Measurements from ENCODE around the gene RAB3C.

The RAB3C gene

DNA sequence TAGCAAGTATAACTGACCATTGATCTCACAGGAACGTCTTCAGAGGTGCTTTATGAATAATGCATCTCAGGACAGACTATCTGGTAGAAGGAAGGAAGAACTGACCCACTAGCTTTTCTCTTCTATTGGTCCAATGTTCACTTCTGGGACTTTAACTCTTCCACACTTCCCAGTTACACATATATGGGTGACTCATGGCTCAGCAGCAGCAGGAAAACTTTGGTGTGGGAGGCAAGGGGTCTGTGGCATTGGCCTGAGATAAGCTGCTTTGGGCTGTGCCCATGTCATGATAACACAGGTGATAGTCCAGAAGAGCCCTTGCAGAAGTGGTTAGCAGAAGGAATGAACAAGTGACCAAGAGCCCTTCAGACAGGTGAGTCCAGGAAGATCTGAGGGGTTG lies 148.8 kb downstream of the RAB3C start:
- DNase-seq (ENCODE audit: low read depth): no peak

DNA sequence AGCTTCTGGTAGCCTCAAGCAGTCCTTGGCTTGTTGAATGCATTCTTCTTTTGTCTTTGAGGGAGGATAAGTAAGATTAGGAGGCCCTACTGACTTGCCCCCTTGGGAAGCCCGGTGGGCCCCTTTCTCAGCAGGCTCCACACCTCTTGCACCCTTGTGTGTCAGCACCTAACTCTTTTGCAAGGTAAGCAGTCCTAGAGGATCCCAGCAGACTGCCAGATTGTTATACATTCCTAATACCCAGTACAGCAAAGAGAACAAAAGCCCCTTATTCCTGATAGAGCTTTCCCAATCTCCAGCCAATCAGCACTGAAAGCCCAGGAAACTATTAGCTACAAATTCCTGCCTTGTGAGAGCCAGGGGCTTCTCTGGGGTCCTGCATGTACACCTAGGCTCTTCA lies 152.8 kb downstream of the RAB3C start:
- no peak for DNase-seq (ENCODE audit: low read depth)

DNA sequence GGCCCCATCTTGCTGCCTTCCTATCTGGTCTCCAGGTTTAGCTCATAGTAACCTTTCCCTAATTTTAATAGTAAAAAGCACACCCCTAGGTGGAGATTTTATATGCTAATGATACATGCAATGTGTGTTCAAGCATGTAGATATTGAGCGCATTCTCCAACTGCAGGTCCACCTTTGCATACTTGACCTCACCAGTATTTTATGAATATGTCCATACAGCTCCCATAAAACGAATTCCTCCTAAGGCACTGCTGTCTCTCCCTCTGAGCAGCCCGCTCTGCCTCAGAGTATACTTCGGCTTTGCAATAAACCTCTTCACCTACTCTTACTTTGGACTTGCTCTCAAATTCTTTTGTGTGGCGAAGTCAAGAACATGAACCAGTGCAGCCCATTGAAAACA lies 153.3 kb downstream of the RAB3C start:
- no peak for DNase-seq (ENCODE audit: low read depth)

DNA sequence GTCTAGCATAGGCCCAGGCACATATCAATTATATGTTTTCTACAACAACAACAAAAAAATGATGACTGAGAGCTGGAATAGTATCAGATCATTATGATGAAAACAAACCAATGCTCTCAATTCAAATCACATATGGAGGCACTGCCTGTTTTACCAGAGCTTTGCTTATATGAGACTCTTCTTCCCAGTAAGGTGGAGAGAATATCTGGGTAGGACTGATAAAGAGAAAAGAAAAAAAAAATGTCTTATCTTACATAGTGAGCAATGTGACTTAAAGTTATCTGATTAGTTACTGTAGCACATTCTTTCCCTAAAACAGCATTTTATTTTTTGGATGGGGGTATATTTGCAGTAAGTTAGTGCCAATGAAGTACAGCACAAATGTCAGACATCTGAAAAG lies 154.8 kb downstream of the RAB3C start:
- DNase-seq (ENCODE audit: low read depth): no peak

DNA sequence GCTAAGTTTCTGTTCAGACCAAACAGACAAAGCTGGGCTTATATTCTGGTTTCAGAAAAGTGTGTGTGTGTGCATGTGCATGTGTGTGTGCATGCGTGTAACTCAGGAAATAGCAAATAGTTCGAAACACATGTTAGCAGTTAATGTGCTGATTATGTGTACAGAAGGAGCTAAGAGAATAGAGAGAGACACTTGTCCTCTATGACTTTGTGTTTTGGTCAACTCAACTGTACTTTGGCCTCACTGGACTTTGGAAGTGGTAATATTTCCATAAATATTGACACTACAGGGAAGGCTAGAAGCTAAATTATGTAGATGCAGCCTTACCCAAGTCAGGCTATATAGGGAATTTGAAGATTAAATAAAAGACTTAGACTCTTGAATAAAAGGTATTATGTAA lies 155.5 kb downstream of the RAB3C start:
- no peak for DNase-seq (ENCODE audit: low read depth)

DNA sequence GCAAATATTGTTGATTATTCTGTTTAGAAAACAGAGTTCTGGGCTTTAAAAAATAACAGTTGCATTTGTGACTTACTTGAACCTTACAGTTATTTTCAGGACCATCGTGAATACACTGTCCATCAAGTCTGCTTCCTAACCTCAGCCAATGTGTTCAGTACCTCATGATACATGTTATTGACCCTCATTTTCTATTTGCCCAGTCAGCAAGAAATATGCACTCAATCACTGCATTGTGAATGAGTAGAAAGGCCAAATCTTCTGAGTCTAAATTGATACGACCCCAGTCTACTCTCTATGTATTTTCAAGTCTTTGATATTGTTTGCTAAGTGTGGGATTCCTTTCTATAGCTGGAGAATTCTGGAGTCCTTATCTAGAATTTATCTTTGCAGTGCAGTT lies 156.2 kb downstream of the RAB3C start:
- no peak for DNase-seq (ENCODE audit: low read depth)

DNA sequence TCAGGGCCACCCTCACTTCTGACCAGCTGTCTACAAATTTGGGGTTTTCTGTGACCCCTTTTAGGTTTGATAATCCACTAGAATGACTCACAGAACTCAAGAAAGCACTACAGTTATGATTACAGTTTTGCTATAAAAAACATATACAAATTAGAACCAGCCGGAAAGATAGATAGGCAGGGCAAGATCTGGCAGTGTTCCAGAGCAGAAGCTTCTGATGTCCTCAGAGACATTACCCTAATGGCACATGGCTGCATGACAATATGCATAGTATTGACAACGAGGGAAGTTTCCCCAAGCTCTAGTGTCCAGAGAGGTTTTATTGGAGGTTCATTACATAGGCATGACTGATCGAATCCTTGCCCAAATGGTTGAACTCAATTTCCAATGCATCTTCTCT lies 158.1 kb downstream of the RAB3C start:
- no peak for DNase-seq (ENCODE audit: low read depth)

DNA sequence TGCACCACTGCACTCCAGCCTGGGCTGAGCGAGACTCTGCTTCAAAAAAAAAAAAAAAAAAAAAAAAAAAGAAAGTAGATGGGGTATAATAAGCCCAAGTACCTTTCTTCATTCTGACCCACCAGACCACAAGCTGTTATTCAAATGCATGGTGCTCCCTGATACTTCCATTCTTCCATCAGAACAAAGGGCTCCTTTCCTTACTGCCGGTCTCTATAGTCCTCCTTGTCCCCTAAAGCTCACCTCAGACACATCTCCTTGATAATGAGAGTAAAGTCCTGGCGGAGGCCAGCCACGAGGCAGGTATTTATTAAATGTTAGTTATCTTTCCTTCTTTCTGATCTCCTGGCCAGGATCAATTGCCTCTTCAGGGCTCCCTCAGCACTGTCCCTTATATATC lies 162.5 kb downstream of the RAB3C start:
- no peak for DNase-seq (ENCODE audit: low read depth)

DNA sequence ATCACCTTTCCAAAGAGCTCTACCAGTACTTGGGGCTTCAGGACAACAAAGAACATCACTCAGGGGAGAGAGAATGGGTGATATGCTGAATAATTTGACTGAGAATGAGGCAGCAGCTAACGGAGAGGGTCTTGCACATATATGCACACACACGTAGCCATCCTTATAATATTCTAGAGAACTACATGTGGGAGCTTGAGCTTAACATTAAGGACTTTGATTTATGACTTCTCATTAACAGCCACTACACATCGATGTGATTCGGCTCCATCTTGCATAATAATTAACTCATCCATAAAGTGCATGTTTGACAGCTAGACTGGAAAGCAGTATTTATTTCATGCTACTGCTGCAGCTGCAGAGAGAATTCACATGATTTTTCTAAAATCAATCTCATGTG lies 163.4 kb downstream of the RAB3C start:
- no peak for DNase-seq (ENCODE audit: low read depth)

DNA sequence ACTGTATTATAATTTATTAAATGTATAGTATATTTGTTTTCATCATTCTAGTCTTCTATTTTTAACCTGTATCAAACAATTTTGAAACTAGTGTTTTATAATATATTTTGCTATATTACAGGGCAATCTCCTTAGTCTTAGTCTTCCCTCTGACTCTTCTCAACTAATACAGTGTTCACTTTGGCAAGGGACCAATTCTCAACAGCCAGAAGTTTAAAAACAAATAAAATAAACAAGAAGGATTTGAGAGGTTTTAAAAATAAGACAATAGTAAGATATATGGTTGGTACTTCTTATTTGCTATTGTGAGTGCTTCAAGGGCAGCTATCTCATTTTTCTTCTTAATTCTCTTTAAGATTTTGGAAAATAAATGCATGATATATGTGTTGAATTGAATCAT lies 167.2 kb downstream of the RAB3C start:
- no peak for DNase-seq (ENCODE audit: low read depth)

DNA sequence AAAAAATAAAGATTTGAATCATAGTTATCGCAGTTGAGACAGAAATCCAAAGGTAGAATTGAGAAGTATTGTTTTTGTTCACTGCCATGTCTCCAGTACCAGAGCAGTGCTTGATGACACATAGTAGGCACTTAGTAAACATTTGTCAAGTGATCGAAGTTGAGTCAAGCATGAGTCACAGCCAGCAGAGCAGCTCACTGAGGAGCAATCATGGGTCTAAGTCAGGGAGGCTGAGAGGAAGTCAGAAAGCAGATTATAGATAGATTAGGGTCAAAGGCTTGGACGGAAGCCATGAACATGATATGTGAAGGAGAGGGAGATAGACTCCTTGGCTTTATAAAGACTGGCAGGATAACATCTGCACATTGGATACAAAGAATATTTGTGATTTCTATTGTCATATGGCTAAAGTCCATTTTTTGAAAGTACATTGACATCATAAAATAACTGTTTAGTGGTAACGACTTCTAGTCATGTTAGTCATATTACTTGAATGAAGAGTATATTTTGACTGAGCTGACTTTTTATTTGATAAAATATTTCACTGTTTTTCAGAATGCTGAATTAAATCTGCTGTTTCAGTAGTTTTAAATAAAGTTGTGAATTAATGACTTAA lies 168.5 kb downstream of the RAB3C start:
- DNase-seq (ENCODE audit: low read depth): no peak

DNA sequence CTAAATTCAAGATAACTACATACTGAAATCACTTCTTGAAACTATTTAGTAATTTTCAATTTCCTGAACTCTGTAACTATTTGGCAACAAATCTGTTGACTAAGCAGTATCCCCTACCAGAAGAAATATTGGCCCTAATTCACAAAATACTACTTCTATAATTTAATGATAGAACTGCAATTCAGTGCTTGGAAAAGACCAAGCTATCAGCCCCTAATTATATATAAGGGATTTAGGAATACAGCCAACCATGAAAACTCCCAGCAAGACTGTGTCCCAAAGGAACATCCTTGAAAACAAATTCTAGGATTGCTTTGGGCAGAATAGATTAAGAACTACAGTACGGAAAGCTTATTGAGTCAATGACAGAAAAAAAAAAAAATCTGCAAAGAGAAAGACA lies 169.2 kb downstream of the RAB3C start:
- no peak for DNase-seq (ENCODE audit: low read depth)

DNA sequence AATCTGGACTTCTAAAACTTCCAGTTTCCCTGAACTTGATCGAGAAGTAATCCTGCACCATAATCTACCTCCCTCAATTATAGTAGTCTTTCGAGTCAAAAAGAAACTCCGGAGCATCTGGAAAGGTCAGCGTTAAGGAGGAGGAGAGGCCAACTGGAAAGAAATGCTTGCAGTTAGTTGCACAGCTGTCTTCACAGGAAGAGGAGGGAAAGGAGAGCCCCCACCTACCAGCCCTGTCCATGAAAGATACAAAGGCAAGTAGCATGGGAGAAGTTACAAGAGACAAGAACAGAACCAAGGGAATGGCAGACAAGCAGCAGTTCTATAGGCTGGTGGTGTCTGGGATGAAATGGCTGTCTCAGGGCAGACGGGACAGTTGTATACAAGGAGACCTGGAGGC lies 170.6 kb downstream of the RAB3C start:
- no peak for DNase-seq (ENCODE audit: low read depth)

DNA sequence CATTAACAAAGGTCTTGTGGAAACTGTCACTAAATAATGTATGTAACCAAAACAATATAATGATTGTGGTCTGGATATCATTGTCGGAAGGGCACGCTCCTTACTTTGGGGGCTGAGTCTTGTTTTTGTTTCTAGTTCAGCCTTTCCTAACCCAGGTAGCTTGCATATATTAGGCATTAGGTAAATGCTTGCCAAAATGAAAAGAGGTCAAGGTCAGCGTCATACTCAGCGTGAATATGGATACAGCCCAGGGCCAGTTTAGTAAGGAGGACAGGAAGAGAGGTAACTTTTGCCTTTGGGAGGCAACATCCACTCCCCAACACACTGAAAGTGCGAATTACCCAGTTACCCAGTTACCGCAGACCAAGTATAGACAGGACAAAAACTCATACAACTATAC lies 171.4 kb downstream of the RAB3C start:
- no peak for DNase-seq (ENCODE audit: low read depth)

DNA sequence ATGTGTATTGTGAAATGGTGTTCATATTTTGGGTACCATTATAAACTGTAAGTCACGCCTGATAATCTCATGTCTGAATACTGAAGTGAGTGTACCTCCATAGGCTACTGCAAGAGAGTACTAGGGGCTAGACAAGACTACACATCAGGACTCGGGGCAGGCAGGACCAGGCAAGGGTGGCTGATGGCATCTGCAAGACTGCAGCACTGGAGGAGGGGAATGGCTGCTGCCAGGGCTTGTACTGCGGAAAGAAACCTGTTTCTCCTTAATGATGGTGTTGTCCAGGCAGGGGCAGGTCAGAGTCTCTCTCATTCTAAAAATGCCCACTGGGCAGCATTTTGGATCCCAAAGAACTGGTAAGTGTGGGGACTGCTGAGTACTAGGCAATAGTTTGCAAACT lies 172.5 kb downstream of the RAB3C start:
- DNase-seq (ENCODE audit: low read depth): no peak

DNA sequence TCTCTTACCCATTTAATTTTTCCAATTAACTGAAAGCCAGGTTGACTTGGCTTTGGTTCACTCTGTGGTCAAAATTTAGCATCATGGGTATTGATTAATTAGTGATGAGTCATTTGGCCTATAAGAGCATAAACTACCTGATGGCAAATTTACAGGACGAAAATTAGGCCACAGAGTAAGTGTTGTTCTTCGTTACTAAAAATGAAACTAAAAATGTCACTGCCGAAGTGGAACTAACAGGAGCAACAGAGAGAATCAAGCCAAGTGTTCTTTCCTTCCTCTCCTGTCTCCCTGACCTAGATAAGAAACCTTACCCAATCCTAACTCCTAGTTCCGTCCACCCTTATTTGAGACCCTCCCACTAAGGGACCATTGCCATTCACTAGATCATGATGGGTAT lies 176.9 kb downstream of the RAB3C start:
- DNase-seq (ENCODE audit: low read depth): no peak

DNA sequence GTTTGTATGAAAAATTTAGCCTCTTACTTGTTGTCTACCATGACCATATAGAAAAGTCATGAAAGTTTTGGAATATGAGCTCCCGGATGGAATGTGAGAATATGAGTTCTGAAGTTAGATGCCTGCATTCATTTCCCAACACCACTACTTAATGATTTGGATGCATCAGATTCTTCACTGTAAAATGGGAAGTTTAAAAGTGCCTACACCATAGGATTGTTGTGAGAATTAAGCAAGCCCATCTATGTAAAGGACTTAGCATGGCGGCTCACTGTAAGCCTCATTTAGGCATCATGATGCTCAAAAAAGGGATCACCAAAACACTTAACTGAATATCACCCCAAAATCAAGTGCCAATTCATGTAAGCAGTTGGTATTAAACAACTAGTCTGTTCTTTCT lies 177.3 kb downstream of the RAB3C start:
- DNase-seq (ENCODE audit: low read depth): no peak

DNA sequence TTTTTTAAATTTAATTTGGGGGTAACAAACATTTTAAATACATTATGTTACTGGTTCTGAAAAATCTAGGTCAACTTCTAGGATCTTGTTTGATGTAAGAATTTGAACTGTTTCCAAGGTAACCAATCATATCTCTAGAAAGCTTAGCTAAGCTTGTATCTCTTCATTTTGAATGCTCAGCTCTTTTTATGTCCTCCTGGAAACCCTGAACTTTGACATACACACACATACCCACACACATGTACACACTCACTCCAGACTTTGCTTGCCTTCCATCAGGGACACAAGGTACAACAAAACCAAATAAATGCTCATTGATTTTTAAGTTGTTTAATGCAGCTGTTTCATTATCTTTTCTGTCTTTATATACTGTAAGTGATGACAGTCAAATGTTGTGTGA lies 178.5 kb downstream of the RAB3C start:
- no peak for DNase-seq (ENCODE audit: low read depth)

DNA sequence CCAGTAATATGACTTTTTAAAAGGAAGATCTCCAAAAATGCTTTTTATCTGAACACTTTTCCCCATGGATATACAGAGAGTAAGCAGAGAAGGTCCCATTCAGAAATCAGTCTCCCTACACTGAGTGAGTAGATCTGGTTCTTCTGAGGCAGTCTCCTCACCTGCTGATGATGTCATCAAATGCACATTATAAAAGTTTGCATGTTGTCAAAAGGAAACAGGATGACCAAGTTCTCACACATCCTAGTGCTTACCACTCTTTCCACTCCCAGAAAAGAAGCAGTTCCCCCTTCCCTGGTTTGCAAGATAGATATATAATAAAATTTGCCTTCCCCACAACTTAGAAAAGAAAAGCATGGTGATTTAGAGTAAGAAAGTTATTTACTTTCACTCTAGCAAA lies 180.5 kb downstream of the RAB3C start:
- no peak for DNase-seq (ENCODE audit: low read depth)

DNA sequence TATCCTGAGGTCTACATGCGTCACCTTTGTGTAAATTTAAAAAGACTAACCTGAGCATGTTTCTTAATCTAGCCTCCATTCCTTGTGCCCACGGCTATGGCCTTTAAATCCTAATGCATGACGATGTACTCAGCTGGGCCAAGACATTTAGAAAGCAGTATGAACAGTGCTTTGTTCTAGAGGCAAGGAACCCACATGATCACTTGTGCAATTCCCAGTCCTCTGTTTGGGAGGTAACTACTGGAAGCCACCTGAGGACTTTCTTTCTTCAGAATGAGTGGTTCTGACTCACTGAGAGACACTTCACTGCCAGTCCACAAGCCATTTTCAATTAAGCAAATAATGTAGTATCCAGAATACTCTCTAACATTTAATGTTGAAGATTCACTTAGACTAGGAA lies 181.3 kb downstream of the RAB3C start:
- no peak for DNase-seq (ENCODE audit: low read depth)

DNA sequence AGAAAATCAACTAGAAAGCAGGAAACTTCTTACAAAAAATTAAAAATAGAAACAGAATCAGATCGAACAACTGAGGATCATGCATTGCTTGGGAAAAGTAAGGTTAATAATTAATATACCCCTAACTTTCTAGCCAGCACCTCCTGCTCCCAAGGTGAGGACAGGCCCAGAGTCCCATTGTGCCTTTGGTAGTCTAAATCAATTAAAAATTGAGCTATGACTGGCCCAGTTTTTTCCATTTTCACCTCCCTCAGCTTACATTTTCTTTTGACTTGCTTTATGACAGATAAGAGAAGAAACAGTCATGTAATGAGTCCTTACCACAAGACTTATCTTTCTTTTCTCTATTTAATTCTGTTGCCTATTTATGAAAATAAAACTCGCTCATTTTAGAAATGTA lies 182.2 kb downstream of the RAB3C start:
- DNase-seq (ENCODE audit: low read depth): no peak

DNA sequence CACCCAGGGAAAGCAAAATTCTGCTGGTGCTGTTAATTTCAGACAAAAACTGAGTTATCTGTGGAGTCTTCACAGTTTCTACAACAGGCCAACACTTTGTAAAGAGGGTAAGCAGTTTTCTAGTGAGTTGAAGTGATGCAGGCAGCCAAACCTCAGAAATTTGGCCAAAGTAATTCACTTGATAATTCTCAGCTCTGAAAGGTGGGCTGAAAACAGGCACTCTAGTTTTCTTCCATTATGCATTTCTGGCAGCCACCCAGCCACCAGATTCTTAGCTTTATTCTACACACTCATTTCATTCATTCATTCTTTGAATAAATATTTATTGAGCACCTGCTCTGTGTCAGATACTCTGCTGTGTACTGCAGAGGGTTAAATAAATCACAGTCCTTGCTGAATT lies 184.2 kb downstream of the RAB3C start:
- DNase-seq (ENCODE audit: low read depth): no peak

DNA sequence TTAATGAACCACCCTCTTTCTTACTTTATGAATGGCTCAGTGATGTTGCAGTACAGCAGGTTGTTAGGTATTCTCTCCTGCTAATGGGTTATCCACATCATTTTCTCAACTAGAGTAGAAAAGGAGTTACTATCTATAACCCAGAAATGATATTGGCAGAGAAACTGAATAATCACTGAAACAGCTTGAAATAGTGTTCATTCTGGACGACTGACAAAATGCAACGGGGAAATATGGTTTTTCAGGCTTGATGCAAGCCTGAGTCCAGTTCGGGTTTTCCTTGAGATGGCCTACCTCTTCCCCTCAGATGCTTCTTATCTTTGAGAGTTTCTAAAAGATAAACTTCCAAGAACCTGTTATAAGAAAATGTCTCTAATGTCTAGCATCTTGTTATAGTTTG lies 187.3 kb downstream of the RAB3C start:
- DNase-seq (ENCODE audit: low read depth): no peak

DNA sequence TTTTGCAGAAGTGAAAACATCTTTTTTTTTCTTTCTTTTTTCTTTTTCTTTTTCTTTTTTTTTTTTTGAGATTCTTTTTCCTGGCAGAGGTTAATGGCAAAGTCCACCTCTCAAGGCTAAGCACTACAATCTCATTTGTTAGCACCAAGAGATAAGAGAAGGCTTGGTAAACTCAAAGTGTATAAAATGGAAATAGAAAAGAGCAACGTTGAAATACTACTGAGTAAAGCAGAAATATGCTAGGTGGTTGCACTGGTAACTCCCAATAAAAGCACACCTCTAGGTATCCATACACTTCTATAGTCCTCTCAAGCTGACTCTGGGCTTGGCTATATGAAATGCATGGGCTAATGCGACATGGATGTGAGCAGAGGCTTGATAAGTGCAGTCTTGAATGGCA lies 188.9 kb downstream of the RAB3C start:
- no peak for DNase-seq (ENCODE audit: low read depth)
